Osteocyte (in vitro differentiated cells): ENCODE results near the gene PHYHIPL. TPM values are rescaled to one million over a fixed set of nuclear protein-coding genes. Genes with fewer than 3 reads are reported as not detected.

Source experiments
- DNase-seq: peaks from one replicate; pipeline ENCODE4 v3.0.0; 2021; ENCODE audit warnings: mixed read lengths; ENCODE audit not compliant: unreplicated experiment; ENCODE audit errors: extremely low spot score
- H3K27ac Mint-ChIP-seq: one replicate; pipeline ENCODE4 v1.8.0; 2021; ENCODE audit warnings: mild to moderate bottlenecking, mixed read lengths; ENCODE audit not compliant: unreplicated experiment
- H3K27me3 Mint-ChIP-seq: one replicate; pipeline ENCODE4 v1.8.0; 2021; ENCODE audit warnings: mixed read lengths; ENCODE audit not compliant: unreplicated experiment
- H3K36me3 Mint-ChIP-seq: one replicate; pipeline ENCODE4 v1.8.0; 2021; ENCODE audit warnings: mixed read lengths; ENCODE audit not compliant: unreplicated experiment
- H3K4me1 Mint-ChIP-seq: one replicate; pipeline ENCODE4 v1.8.0; 2021; ENCODE audit warnings: mixed read lengths; ENCODE audit not compliant: unreplicated experiment
- H3K4me3 Mint-ChIP-seq: one replicate; pipeline ENCODE4 v1.8.0; 2021; ENCODE audit warnings: mild to moderate bottlenecking, moderate library complexity, mixed read lengths; ENCODE audit not compliant: unreplicated experiment
- H3K9me3 Mint-ChIP-seq: one replicate; pipeline ENCODE4 v1.8.0; 2021; ENCODE audit warnings: mixed read lengths; ENCODE audit not compliant: unreplicated experiment
- CTCF ChIP-seq: fragments of 200-600 bp; sonication (generic); IDR thresholded peaks from 2 replicates; pipeline ENCODE4 v1.5.0; 2021; ENCODE audit warnings: antibody characterized with exemption, mild to moderate bottlenecking, moderate library complexity
- total RNA-seq: library from RNA; stranded (reverse); gene quantifications from 2 replicates; pipeline ENCODE4 v1.2.1, GENCODE V29; 2021

Gene PHYHIPL
- total RNA-seq, 1 donor from 2014 or later = not detected

GRCh38 chr10:59133841-59134593, 42.4 kb upstream of the PHYHIPL start:
- no peak overlapping the region for H3K27ac Mint-ChIP-seq
- no peaks in the 10 kb centered on the region for H3K9me3 Mint-ChIP-seq
- no peak overlapping the region for H3K4me3 Mint-ChIP-seq
- H3K4me1 Mint-ChIP-seq = no peaks in the 10 kb centered on the region
- no peaks in the 10 kb centered on the region for H3K36me3 Mint-ChIP-seq
- TF ChIP-seq CTCF = no peak
- peaks cover 31% of the 10 kb centered on the region for H3K27me3 Mint-ChIP-seq
- no peak for DNase-seq

- no peak for DNase-seq
- H3K27me3 Mint-ChIP-seq = peaks cover 28% of the 10 kb centered on the region
- TF ChIP-seq CTCF = no peak
- no peaks in the 10 kb centered on the region for H3K4me1 Mint-ChIP-seq
- H3K27ac Mint-ChIP-seq = no peak overlapping the region
- H3K4me3 Mint-ChIP-seq = no peak overlapping the region
- H3K9me3 Mint-ChIP-seq = no peaks in the 10 kb centered on the region
- H3K36me3 Mint-ChIP-seq = no peaks in the 10 kb centered on the region
These were observed 41.7 kb upstream of the PHYHIPL start for GRCh38 chr10:59134785-59135184.

GRCh38 chr10:59135275-59135674, 41.2 kb upstream of the PHYHIPL start:
- H3K4me1 Mint-ChIP-seq = no peaks in the 10 kb centered on the region
- H3K27ac Mint-ChIP-seq = no peak overlapping the region
- no peak for DNase-seq

GRCh38 chr10:59138052-59138451, 38.4 kb upstream of the PHYHIPL start:
- H3K36me3 Mint-ChIP-seq = no peaks in the 10 kb centered on the region
- no peak for DNase-seq
- no peak for TF ChIP-seq CTCF
- no peaks in the 10 kb centered on the region for H3K4me1 Mint-ChIP-seq
- no peak overlapping the region for H3K4me3 Mint-ChIP-seq
- peaks cover 18% of the 10 kb centered on the region for H3K27me3 Mint-ChIP-seq
- H3K9me3 Mint-ChIP-seq = no peaks in the 10 kb centered on the region
- no peak overlapping the region for H3K27ac Mint-ChIP-seq

More at GRCh38 chr10:59135275-59135674, 41.2 kb upstream of the PHYHIPL start:
- Mint-ChIP-seq H3K4me3 (no peak overlapping the region), H3K36me3 (no peaks in the 10 kb centered on the region), H3K9me3 (no peaks in the 10 kb centered on the region), H3K27me3 (peaks cover 29% of the 10 kb centered on the region)
- no peak for TF ChIP-seq CTCF

GRCh38 chr10:59143544-59143943, 32.9 kb upstream of the PHYHIPL start:
- Mint-ChIP-seq H3K27ac (no peak overlapping the region), H3K27me3 (peaks cover 32% of the 10 kb centered on the region)
- no peak for DNase-seq

More at GRCh38 chr10:59143544-59143943, 32.9 kb upstream of the PHYHIPL start:
- no peak overlapping the region for H3K4me3 Mint-ChIP-seq
- H3K4me1 Mint-ChIP-seq = no peaks in the 10 kb centered on the region
- H3K36me3 Mint-ChIP-seq = no peaks in the 10 kb centered on the region
- no peak for TF ChIP-seq CTCF
- H3K9me3 Mint-ChIP-seq = no peaks in the 10 kb centered on the region
